WERI-Rb-1 (cell line): Measurements from ENCODE around the gene CALB2.

Source experiments
- DNase-seq: peaks from one replicate; pipeline ENCODE4 v3.0.0-alpha.2; 2020
- H3K27ac ChIP-seq: fragments of 250-450 bp; sonication (Bioruptor Pico); 2 replicates; pipeline ENCODE4 v1.5.1; 2020; ENCODE audit warnings: mild to moderate bottlenecking, moderate library complexity
- H3K27me3 ChIP-seq: fragments of 250-450 bp; sonication (Bioruptor Pico); 2 replicates; pipeline ENCODE4 v1.5.1; 2021; ENCODE audit warnings: mild to moderate bottlenecking, low read depth, moderate library complexity; ENCODE audit not compliant: insufficient read depth, severe bottlenecking
- H3K36me3 ChIP-seq: fragments of 250-450 bp; sonication (Bioruptor Pico); 2 replicates; pipeline ENCODE4 v1.5.1; 2020; ENCODE audit warnings: mild to moderate bottlenecking, moderate library complexity
- H3K4me3 ChIP-seq: 2 replicates; pipeline ENCODE4 v1.5.1; 2011; ENCODE audit warnings: low read depth, mild to moderate bottlenecking, control low read depth, low read length
- H3K9me3 ChIP-seq: fragments of 250-450 bp; sonication (Bioruptor Pico); 2 replicates; pipeline ENCODE4 v1.5.1; 2021; ENCODE audit warnings: mild to moderate bottlenecking, moderate library complexity; ENCODE audit not compliant: severe bottlenecking
- TF ChIP-seq, protein P1 (sequence below): IDR thresholded peaks from 2 replicates; pipeline ENCODE4 v1.5.1; 2011; ENCODE audit warnings: low read depth, mild to moderate bottlenecking, control low read depth, inconsistent platforms, low read length

The CALB2 gene

DNA sequence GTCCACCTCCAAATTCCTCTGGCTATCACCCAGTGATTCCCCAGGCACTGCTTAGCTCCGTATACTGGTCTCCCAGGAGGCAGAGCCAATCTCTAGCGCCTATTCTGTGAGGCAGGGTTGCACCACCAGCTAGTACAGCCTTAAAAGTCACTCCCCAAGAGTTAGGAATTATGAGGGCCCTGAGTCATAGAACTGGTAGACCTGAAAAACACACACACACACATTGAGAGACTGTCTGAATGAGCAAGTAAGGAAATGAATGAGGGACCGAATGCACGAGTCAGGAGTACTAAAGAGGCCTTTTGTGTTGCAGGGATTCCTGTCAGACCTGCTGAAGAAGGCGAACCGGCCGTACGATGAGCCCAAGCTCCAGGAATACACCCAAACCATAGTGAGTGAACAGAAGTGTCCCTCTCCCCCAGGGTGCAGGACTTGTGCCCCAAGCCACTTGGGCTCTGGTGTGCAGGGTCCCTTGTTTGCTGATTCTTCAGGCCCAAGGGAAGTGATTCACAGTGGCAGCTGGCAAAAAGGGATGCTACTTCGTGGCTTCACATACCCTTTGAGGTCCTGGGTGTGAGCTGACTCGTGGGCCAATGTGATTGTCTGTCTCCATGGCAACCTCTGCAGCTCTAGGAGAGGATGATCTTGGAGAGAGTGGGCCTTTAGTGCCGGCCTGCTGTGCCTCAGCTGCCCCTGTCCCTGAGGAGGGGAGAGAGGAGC lies 24.7 kb downstream of the CALB2 start:
- Histone ChIP-seq H3K9me3 (no peaks in the 10 kb centered on the region), H3K4me3 (no peak overlapping the region), H3K27me3 (no peaks in the 10 kb centered on the region), H3K27ac (no peak overlapping the region), H3K36me3 (no peaks in the 10 kb centered on the region)
- TF ChIP-seq, protein P1, sequence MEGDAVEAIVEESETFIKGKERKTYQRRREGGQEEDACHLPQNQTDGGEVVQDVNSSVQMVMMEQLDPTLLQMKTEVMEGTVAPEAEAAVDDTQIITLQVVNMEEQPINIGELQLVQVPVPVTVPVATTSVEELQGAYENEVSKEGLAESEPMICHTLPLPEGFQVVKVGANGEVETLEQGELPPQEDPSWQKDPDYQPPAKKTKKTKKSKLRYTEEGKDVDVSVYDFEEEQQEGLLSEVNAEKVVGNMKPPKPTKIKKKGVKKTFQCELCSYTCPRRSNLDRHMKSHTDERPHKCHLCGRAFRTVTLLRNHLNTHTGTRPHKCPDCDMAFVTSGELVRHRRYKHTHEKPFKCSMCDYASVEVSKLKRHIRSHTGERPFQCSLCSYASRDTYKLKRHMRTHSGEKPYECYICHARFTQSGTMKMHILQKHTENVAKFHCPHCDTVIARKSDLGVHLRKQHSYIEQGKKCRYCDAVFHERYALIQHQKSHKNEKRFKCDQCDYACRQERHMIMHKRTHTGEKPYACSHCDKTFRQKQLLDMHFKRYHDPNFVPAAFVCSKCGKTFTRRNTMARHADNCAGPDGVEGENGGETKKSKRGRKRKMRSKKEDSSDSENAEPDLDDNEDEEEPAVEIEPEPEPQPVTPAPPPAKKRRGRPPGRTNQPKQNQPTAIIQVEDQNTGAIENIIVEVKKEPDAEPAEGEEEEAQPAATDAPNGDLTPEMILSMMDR: no peak
- DNase-seq: peak; percentile 16

DNA sequence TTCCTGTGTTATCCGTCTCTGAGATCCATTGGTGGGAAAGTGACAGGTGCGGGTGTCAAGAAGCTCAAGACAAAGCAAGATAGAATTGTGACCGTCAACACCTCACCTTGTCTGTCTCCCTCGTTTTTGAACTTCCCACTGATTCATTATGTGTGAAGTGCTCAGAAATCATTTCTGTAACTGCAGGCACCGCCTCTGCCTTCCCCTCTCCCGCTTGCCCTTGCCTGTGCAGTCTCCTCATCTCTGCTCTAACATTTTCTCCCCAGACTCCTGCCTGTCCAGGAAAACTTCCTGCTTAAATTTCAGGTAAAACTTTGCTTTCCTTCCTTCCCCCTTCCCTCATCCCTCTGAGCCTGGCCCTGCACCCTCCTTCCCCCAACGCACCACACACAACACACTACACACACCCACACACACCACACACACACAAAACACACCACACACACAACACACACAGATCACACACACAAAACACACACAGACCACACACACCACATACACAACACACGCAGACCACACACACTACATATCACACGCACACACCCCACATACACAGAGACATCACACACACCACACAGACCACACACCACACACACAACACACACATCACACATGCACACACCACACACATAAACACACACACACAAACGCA lies 25.7 kb downstream of the CALB2 start:
- no peaks in the 10 kb centered on the region for H3K9me3 ChIP-seq
- no peak overlapping the region for H3K27ac ChIP-seq
- H3K4me3 ChIP-seq: no peak overlapping the region
- no peaks in the 10 kb centered on the region for H3K27me3 ChIP-seq
- H3K36me3 ChIP-seq: no peaks in the 10 kb centered on the region
- TF ChIP-seq, protein P1: no peak
- no peak for DNase-seq

DNA sequence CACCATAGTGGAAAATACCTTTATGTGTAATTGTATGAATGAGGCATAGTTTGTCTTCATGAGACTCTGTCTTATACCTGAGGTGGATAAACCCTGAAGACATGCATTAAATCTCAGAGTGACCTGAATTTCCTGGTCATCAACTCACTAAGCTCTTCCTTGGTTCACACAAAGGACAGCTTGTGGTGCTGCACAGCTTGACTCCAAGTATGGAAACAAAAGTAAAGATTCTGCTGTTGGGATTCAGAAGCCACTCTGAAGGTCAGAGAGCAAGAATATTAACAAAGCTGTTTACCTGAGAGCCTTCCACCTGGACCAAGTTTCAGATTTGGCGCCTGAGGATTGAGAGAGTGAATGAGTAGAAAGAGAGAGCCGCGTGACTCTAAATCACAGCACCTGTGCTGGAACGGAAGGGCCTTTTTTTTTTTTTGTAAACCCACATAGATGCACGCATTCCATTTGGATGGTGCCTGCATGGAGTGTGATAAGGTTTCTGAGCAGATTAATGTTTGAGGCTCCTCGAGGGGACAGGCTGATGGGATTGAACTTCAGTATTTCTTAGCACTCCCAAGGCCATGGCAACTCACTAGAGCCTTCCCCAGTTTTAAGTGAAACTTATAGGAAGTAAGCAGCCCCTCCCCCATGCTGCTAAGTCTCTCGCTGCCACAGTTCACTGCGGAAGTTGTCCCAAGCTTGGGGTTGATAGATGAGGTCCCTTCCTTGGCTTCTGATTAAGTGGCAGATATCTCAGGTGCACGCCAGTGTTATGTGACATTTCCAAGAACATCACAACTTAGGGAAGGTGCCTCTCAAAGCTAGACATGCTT lies 28.7 kb downstream of the CALB2 start:
- H3K9me3 ChIP-seq: no peaks in the 10 kb centered on the region
- H3K4me3 ChIP-seq: peak overlapping the region; percentile 9; the same call in 1 of the 2 replicates
- peak overlapping the region; percentile 53 for H3K27ac ChIP-seq
- no peaks in the 10 kb centered on the region for H3K27me3 ChIP-seq
- TF ChIP-seq, protein P1: no peak
- DNase-seq: peak; percentile 46
- no peaks in the 10 kb centered on the region for H3K36me3 ChIP-seq

DNA sequence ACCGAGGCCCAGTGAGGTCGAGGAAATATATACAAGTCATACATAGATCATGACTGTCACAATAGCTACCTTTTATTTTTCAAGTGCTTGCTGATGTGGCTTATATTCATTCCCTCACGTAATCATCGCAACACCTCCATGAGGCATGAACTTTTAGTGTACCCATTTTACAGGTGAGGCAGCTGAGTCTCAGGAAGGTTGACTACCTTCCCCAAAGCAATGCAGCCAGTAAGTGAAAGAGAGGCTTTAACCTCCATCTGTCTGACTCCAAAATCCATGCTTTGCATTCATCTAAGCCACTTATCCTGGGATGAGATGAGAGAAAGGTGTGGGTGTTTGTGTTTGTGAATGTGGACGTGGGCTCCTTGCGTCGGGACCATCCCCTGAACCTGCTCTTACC lies 30.8 kb downstream of the CALB2 start:
- Histone ChIP-seq H3K9me3 (no peaks in the 10 kb centered on the region), H3K4me3 (no peak overlapping the region), H3K36me3 (no peaks in the 10 kb centered on the region), H3K27me3 (no peaks in the 10 kb centered on the region), H3K27ac (no peak overlapping the region)
- TF ChIP-seq, protein P1: no peak
- DNase-seq: no peak

DNA sequence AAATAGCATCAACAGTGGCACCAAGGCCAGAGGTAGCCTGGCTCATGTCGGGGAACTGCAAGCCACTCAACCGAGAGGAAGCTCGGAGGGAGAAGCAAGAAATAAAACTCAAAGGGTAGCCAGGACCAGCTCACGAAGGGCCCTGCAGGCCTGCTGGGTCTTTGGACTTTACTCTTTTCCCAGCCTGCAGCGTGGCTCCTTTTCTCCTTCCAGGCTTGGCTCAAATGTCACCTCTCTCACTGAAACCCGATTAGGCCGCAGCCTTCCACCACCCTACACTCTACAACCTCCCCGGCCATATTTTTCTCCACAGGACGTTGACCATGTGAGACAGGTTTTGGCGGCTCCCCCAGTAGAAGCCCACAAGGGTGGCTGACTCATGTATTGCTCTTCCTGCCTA lies 38.1 kb downstream of the CALB2 start:
- no peaks in the 10 kb centered on the region for H3K36me3 ChIP-seq
- no peak overlapping the region for H3K4me3 ChIP-seq
- H3K9me3 ChIP-seq: peaks cover 5% of the 10 kb centered on the region
- no peak overlapping the region for H3K27ac ChIP-seq
- DNase-seq: no peak
- no peaks in the 10 kb centered on the region for H3K27me3 ChIP-seq
- TF ChIP-seq, protein P1: no peak
